OCI-LY1 (cell line): ENCODE measurements around the gene ATG2A.

Source experiments
- H2AFZ ChIP-seq: fragments of 200-600 bp; sonication (generic), shearing (Covaris generic); 2 replicates; pipeline ENCODE4 v1.6.0; 2014; ENCODE audit warnings: antibody characterized with exemption, mild to moderate bottlenecking, low read length
- H3F3A ChIP-seq: fragments of 200-600 bp; sonication (generic), shearing (Covaris generic); 2 replicates; pipeline ENCODE4 v1.6.0; 2014; ENCODE audit warnings: mild to moderate bottlenecking, antibody characterized with exemption, low read length, moderate library complexity; ENCODE audit not compliant: insufficient read depth
- H3K27ac ChIP-seq: fragments of 200-600 bp; sonication (generic); 2 replicates; pipeline ENCODE4 v1.5.1; 2014; ENCODE audit warnings: low read length, mixed run types, mild to moderate bottlenecking, low read depth; ENCODE audit not compliant: poor library complexity, severe bottlenecking
- H3K27me3 ChIP-seq: fragments of 200-600 bp; sonication (generic); 2 replicates; pipeline ENCODE4 v1.6.0; 2014; ENCODE audit warnings: antibody characterized with exemption, mild to moderate bottlenecking, low read length, moderate library complexity; ENCODE audit not compliant: insufficient read depth
- H3K36me3 ChIP-seq: fragments of 200-600 bp; sonication (generic); 2 replicates; pipeline ENCODE4 v1.6.1; 2014; ENCODE audit warnings: mild to moderate bottlenecking, antibody characterized with exemption, low read length, moderate library complexity, mixed read lengths; ENCODE audit not compliant: insufficient read depth
- H3K4me1 ChIP-seq: fragments of 200-600 bp; sonication (generic); 2 replicates; pipeline ENCODE4 v1.5.1; 2014; ENCODE audit warnings: mild to moderate bottlenecking, low read length, moderate library complexity; ENCODE audit not compliant: insufficient read depth, severe bottlenecking
- H3K4me2 ChIP-seq: fragments of 200-600 bp; sonication (generic), shearing (Covaris generic); 2 replicates; pipeline ENCODE4 v1.6.1; 2014; ENCODE audit warnings: low read length
- H3K4me3 ChIP-seq: fragments of 200-600 bp; sonication (generic); 2 replicates; pipeline ENCODE4 v1.5.1; 2014; ENCODE audit warnings: low read length, low read depth, mild to moderate bottlenecking, mixed read lengths; ENCODE audit not compliant: poor library complexity, severe bottlenecking
- H3K79me2 ChIP-seq: fragments of 200-600 bp; shearing (Covaris generic); 2 replicates; pipeline ENCODE4 v1.6.1; 2016; ENCODE audit warnings: mixed run types, low read length, mixed read lengths; ENCODE audit not compliant: insufficient read depth
- H3K9ac ChIP-seq: fragments of 200-600 bp; sonication (generic), shearing (Covaris generic); 2 replicates; pipeline ENCODE4 v1.6.1; 2014; ENCODE audit warnings: mild to moderate bottlenecking, low read length, mixed read lengths
- H3K9me2 ChIP-seq: fragments of 200-600 bp; sonication (generic), shearing (Covaris generic); 2 replicates; pipeline ENCODE4 v1.6.1; 2014; ENCODE audit warnings: low read depth, mild to moderate bottlenecking, low read length, mixed read lengths
- H3K9me3 ChIP-seq: fragments of 200-600 bp; shearing (Covaris generic); 2 replicates; pipeline ENCODE4 v1.6.1; 2014; ENCODE audit warnings: low read length, mixed read lengths
- H4K20me1 ChIP-seq: fragments of 200-600 bp; sonication (generic), shearing (Covaris generic); 2 replicates; pipeline ENCODE4 v1.6.0; 2016; ENCODE audit warnings: mild to moderate bottlenecking, low read length; ENCODE audit not compliant: insufficient read depth
- EZH2 ChIP-seq: fragments of 200-600 bp; sonication (generic), shearing (Covaris generic); IDR thresholded peaks from 2 replicates; pipeline ENCODE4 v1.8.0; 2017; ENCODE audit warnings: borderline replicate concordance, mixed run types, mild to moderate bottlenecking, antibody characterized with exemption, low read length, moderate library complexity, mixed read lengths
- TF ChIP-seq, protein P1 (sequence below): fragments of 200-600 bp; sonication (generic), shearing (Covaris generic); IDR thresholded peaks from 2 replicates; pipeline ENCODE4 v1.5.1; 2017; ENCODE audit warnings: mild to moderate bottlenecking, antibody characterized with exemption, low read length, moderate library complexity, mixed read lengths

ATG2A gene

DNA sequence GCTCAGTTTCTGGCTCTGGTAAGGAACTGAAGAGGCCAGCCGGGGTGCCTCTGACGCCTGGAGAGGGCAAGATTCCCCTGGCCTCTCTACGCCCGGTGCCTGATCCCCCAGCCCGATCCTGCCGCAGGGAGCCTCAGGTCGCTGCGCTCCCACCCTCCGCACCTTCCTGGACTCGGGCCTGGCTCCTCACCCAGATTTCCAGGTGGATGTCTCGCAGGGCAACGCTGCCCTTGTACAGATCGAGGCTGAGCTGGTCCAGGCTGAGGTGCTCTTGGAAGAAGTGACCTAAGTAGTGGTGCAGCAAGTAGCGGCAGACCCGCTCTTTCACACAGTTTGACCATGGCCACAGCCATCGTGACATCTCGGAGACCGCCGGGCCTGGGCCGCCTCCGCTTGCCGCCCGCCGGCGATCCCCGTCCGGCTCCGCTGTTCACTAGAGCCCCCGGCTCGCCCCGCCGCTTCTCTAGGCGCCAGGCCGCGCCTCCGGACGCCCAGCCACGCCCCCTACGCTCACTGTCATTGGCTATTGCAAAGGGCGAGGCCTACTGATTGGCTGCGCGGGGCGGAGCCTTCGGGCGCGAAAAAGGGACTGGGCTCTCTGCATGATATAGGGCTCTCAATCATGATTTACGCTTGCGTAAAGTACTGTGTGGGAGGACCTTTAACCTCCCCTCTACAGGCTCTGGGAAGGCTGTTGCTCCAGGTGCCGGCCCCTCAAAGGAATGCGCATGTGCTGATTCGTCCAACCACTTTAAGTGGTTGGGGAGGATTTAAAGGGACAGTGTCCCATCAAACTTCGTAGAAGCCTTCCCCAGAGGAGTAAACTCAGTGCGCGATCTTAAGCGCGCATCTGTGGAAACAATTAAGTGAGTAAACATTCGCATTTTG lies at the start of gene ATG2A:
TSS of gene ATG2A (minus strand) at position 435 of the 888 bp plus-strand sequence. CDS start at position 361, 74 bp downstream.
- Histone ChIP-seq H3K27ac (peak within 1 kb of the TSS; percentile 62), H3K9me3 (no peaks in the 10 kb centered on the region), H3K4me2 (peak within 1 kb of the TSS; percentile 96), H3K27me3 (no peaks in the 10 kb centered on the region), H4K20me1 (no peaks in the 10 kb centered on the region), H3K4me3 (peak within 1 kb of the TSS; percentile 89), H3K9me2 (no peaks in the 10 kb centered on the region), H2AFZ (peak within 1 kb of the TSS; percentile 29; the same call in 1 of the 2 replicates), H3K36me3 (peaks cover 6% of the 10 kb centered on the region; the same call in 1 of the 2 replicates), H3K79me2 (no peaks in the 10 kb centered on the region), H3K9ac (peak within 1 kb of the TSS; percentile 95), H3K4me1 (peaks cover 38% of the 10 kb centered on the region), H3F3A (no peaks in the 10 kb centered on the region)
- no peak for TF ChIP-seq EZH2
- TF ChIP-seq, protein P1, sequence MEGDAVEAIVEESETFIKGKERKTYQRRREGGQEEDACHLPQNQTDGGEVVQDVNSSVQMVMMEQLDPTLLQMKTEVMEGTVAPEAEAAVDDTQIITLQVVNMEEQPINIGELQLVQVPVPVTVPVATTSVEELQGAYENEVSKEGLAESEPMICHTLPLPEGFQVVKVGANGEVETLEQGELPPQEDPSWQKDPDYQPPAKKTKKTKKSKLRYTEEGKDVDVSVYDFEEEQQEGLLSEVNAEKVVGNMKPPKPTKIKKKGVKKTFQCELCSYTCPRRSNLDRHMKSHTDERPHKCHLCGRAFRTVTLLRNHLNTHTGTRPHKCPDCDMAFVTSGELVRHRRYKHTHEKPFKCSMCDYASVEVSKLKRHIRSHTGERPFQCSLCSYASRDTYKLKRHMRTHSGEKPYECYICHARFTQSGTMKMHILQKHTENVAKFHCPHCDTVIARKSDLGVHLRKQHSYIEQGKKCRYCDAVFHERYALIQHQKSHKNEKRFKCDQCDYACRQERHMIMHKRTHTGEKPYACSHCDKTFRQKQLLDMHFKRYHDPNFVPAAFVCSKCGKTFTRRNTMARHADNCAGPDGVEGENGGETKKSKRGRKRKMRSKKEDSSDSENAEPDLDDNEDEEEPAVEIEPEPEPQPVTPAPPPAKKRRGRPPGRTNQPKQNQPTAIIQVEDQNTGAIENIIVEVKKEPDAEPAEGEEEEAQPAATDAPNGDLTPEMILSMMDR, result no peak

DNA sequence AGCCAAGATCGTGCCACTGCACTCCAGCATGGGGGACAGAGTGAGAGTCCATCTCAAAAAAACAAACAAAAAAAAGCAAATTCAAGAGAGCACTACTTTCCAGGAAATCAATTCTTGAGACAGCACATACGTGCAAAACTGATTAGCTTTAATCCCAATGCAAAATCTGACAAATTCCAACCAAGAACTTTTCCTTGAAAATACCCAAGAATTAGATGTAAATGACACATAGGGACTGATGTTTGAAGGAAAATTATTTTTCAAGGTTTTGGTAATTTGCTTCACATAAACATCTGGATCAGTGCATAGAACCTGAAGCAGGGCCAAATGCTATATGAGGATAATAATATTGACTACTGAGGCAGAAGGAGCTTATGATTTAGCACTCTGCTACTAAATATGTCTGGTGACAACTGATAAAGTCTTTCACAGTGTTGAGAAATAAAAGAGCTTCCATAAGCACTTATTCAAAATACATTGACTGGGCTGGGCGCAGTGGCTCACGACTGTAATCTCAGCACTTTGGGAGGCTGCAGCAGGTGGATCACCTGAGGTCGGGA lies 46.1 kb upstream of the ATG2A start:
- Histone ChIP-seq H4K20me1 (no peaks in the 10 kb centered on the region), H3K79me2 (no peaks in the 10 kb centered on the region), H3K4me2 (no peak overlapping the region), H3K9me3 (no peaks in the 10 kb centered on the region), H3K27me3 (no peaks in the 10 kb centered on the region), H3K9me2 (no peaks in the 10 kb centered on the region), H3F3A (no peaks in the 10 kb centered on the region), H3K27ac (no peak overlapping the region), H3K4me3 (no peak overlapping the region), H2AFZ (no peak overlapping the region), H3K9ac (no peak overlapping the region), H3K4me1 (no peaks in the 10 kb centered on the region), H3K36me3 (no peaks in the 10 kb centered on the region)
- no peak for TF ChIP-seq EZH2
- TF ChIP-seq, protein P1, result no peak

DNA sequence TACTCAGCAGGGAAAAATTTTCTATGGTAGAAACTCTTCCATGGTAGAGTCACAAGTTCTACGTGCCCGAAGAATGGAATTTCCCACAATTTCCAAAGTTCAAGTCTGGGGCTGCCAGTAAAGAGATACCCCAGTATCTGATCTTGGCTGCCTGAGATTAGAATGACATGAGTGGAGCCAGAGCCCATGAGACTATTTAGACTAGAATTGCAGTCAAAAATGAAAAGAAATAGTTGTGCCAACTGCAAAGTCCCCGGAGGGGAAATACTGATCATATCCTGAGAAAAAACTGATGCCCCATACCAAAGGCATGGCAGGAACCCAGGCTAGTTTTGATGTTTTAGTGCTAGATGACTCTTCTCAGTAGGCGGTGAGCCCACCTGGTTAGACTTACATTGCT lies 43.7 kb upstream of the ATG2A start:
- H3K27ac ChIP-seq, result no peak overlapping the region
- H3K4me3 ChIP-seq, result no peak overlapping the region
- H3K27me3 ChIP-seq, result no peaks in the 10 kb centered on the region
- no peaks in the 10 kb centered on the region for H3F3A ChIP-seq
- TF ChIP-seq EZH2, result no peak
- TF ChIP-seq, protein P1, result no peak
- H4K20me1 ChIP-seq, result no peaks in the 10 kb centered on the region
- H3K9me3 ChIP-seq, result no peaks in the 10 kb centered on the region
- no peak overlapping the region for H2AFZ ChIP-seq
- no peaks in the 10 kb centered on the region for H3K36me3 ChIP-seq
- no peak overlapping the region for H3K9ac ChIP-seq
- H3K79me2 ChIP-seq, result no peaks in the 10 kb centered on the region
- H3K4me2 ChIP-seq, result no peak overlapping the region
- no peaks in the 10 kb centered on the region for H3K4me1 ChIP-seq
- H3K9me2 ChIP-seq, result no peaks in the 10 kb centered on the region
